Activated CD4-positive, alpha-beta T cell treated with anti-CD3 and anti-CD28 coated beads, Interleukin-2, amount 50 U/mL, for 16 hours (primary cell): ENCODE results near the gene CUX1.
"Not testable (repeated sequence)": the region's sequence is repeated elsewhere in the genome, so short reads cannot be mapped to it uniquely, and the experiment has no call there.

Source experiments
- DNase-seq: peaks from one replicate; pipeline ENCODE4 v3.0.0-alpha.2; 2020

The CUX1 gene

GRCh38 chr7:101870361-101871062, 53.1 kb downstream of the CUX1 start:
- DNase-seq: no peak

DNA sequence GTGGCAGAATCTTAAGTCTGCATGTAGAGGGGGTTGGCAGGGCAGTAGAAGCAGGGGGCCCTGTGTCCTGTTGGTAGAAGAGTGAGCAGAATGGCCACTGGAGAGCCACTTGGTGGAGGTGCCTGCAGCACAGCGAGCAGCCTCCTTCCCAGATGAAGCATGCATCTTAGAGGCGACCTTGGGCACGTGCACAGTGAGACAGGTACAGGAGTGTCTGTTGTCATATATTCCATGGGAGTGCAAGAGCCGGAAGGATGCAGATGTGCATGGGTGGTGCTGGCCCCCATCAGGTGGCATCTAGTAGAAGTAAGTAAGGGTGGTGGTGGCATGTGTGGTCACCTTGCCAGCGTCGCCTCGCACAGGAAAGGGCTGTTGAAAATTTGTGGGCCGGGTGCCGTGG, 53.9 kb downstream of the CUX1 start:
- DNase-seq: no peak

GRCh38 chr7:101874028-101874427, 56.6 kb downstream of the CUX1 start:
- DNase-seq: no peak

- DNase-seq: no peak
Measured at GRCh38 chr7:101875283-101875846, 57.9 kb downstream of the CUX1 start.

GRCh38 chr7:101877882-101878591, 60.6 kb downstream of the CUX1 start:
- no peak for DNase-seq

- no peak for DNase-seq
Measured at GRCh38 chr7:101878938-101879337, 61.5 kb downstream of the CUX1 start.

GRCh38 chr7:101879565-101879964, 62.1 kb downstream of the CUX1 start:
- DNase-seq: no peak

- no peak for DNase-seq
Measured at GRCh38 chr7:101880282-101881054, 63.0 kb downstream of the CUX1 start.

GRCh38 chr7:101882005-101882421, 64.6 kb downstream of the CUX1 start:
- no peak for DNase-seq

GRCh38 chr7:101882595-101883564, 65.5 kb downstream of the CUX1 start:
- no peak for DNase-seq

DNA sequence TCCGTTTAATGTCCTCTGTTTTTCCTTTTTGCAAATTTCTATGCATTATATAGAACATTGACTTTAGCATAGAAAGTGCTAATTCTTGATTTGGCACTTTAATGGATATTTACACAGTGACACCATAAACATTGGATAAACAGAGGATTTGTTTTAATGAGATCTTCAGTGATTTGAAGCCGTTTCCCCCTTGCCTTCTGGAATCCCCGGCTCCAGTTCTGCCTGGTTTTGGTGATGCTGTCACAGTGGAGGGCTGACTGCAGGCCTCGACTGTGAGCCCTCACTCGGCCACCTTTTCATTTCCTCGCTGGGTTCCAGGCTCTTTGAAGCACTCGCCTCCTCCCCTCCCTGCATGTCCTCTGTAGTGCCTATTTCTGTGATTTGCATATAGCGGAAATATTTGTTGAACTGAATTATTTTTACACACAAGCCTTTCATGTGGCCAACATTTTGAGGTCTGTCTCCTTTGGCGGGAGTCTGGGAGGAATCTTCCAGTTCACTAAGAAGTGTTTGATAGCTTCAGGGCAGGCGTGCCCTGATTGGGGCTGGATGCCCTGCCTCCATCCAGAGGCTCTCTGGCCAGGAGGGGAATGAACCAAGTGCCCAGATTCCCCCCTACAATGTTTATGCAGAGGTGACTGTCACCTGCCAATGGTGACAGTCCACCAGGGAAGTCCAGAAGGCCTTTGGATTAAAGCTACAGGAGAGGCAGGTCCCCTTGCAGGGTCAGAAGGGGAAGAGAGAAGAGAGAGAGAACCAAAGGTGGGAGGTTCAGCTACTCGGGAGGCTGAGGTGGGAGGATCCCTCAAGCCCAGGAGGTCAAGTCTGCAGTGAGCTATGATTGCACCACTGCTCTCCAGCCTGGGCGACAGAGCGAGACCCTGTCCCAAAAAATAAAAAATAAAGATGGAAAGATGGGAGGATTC, 67.5 kb downstream of the CUX1 start:
- DNase-seq: no peak

DNA sequence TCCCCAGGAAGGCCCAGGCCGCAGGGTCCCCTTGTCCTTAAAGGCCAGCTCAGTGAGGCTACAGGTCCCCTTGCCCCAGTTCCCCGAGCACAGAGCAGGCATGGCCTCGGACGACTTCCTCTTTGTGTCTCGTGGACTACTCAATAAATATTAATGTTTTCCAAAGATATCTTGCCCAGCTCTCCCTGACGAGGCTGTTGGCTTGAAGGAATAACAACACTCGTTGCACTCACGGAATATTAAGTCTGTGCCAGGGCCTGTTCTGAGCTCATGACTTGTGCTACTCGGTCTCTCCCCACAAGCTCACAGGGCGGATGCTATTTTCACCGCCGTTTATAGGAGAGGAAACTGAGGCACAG, 68.2 kb downstream of the CUX1 start:
- DNase-seq: no peak

DNA sequence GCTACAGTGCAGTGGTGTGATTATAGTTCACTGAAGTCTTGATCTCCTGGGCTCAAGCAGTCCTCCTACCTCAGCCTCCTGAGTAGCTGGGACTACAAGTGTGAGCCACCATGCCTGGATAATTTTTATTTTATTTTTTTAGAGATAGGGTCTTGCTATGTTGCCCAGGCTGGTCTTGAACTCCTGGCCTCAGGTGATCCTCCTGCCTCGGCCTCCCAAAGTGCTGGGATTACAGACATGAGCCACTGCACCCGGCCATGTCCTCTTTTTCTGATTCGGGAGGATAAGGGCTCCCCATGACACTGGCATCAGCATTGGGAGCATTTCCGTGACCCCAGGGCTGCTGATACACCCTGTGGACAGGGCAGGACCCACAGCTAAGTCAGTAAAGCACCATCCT, 69.9 kb downstream of the CUX1 start:
- not testable (repeated sequence) for DNase-seq

- DNase-seq: not testable (repeated sequence)
Measured at GRCh38 chr7:101888564-101888963, 71.1 kb downstream of the CUX1 start.

GRCh38 chr7:101890749-101891523, 73.5 kb downstream of the CUX1 start:
- no peak for DNase-seq

GRCh38 chr7:101891936-101892640, 74.7 kb downstream of the CUX1 start:
- DNase-seq: no peak

GRCh38 chr7:101893341-101894082, 76.1 kb downstream of the CUX1 start:
- no peak for DNase-seq

- DNase-seq: no peak
Measured at GRCh38 chr7:101896316-101896715, 78.9 kb downstream of the CUX1 start.

- no peak for DNase-seq
Measured at GRCh38 chr7:101896941-101897340, 79.5 kb downstream of the CUX1 start.
